ENCODE measurements around the gene STK11. TPM values are rescaled to one million over a fixed set of nuclear protein-coding genes. Genes with fewer than 3 reads are reported as not detected.

The STK11 gene
- total RNA-seq, 1 donor from 2014 or later: 104 TPM

DNA sequence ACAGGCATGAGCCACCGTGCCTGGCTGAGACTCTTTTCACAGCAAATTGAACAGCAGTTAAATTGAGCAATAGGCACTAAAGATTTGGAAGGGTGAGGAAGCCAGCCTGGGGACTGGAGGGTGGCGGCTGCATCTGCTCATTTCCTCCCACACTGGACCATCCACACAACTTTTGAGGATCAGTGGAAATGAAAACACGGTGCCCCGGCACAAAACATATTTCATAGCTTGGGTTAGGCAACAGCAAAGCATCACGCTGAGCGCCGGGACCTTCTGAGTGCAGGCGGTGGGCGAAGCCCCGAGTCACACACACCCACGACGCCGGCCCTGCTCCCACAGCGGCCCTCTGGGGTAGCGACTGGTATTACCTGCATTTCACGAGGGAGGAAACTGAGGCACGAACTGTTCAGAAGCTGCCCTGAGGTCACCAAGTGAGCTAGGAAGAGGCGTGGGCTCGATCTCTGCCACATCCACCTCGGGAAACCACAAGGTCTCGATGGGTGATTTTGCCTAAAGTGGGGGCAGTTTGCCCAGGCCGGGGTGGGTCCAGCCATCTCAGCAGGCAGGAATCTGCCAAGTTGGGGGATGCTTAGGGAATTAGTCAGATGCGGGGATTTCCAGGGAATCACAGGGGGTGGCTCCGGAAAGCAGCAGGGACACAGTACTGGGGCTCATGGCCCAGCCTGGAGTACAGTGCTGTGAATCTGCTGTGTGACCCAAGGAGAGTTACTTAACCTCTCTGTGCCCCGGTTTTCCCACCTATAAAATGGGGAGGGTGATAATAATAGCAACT is 28.1 kb upstream of the STK11 start:
- Histone ChIP-seq H3K4me3 (no peak overlapping the region), H3K36me3 (no peaks in the 10 kb centered on the region), H3K9me3 (no peaks in the 10 kb centered on the region), H3K27ac (peak overlapping the region; percentile 18 to 65), H3K4me1 (peaks cover 0 to 10% of the 10 kb centered on the region in 2 donors), H3K27me3 (no peaks in the 10 kb centered on the region)
- peak in 1 of 2 donors; percentile 85 for DNase-seq (ENCODE audit: low spot score in 2 of 2)
- TF ChIP-seq, protein P1, sequence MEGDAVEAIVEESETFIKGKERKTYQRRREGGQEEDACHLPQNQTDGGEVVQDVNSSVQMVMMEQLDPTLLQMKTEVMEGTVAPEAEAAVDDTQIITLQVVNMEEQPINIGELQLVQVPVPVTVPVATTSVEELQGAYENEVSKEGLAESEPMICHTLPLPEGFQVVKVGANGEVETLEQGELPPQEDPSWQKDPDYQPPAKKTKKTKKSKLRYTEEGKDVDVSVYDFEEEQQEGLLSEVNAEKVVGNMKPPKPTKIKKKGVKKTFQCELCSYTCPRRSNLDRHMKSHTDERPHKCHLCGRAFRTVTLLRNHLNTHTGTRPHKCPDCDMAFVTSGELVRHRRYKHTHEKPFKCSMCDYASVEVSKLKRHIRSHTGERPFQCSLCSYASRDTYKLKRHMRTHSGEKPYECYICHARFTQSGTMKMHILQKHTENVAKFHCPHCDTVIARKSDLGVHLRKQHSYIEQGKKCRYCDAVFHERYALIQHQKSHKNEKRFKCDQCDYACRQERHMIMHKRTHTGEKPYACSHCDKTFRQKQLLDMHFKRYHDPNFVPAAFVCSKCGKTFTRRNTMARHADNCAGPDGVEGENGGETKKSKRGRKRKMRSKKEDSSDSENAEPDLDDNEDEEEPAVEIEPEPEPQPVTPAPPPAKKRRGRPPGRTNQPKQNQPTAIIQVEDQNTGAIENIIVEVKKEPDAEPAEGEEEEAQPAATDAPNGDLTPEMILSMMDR (IDR thresholded peaks at IDR 0.05): no peak
- intact Hi-C loops (cut with DNase I): no loop called here

DNA sequence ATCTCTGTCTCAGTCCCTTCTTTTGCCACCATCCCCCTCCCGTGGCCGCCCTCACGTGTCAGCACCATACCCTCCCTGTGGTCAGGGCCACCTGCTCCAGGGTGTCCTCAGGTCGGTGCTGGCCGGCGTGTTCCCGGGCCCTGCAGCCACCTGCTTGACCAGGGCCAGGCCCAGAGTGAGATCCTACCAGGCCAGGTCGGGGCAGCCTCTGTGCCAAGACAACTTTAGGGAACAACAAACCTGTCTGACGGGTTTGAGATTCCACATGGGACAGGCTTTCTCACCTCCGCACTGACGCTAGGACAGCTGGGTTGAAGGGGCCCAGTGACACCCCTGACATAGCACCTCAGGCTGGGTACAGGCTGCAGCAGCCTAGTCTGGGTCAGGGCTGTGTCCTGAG is 24.0 kb upstream of the STK11 start:
- DNase-seq (ENCODE audit: low spot score in 2 of 2): no peak
- Histone ChIP-seq H3K27ac (no peak overlapping the region), H3K4me3 (no peak overlapping the region), H3K9me3 (no peaks in the 10 kb centered on the region), H3K36me3 (no peaks in the 10 kb centered on the region), H3K4me1 (peaks cover 0 to 10% of the 10 kb centered on the region in 2 donors), H3K27me3 (no peaks in the 10 kb centered on the region)
- intact Hi-C loops (cut with DNase I): no loop called here
- TF ChIP-seq, protein P1 (IDR thresholded peaks at IDR 0.05): no peak

DNA sequence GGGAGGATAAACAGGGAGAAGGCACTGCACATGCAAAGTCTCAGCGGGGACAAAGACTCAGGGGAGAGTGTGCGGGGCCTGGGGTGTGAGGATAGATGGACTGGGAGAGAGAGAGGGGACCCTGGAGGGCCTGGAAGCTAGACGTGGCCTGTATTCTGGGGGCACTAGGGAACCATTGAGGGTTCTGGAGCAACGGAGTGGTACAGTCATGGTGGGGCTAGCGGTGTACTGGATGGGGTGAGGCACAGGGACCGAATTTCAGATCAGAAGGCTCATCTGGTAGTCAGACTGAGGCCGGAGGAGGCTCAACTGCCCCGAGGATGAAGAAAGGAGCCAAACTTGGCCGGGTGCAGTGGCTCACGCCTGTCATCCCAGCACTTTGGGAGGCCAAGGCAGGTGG is 23.5 kb upstream of the STK11 start:
- DNase-seq (ENCODE audit: low spot score in 2 of 2): no peak
- Histone ChIP-seq H3K9me3 (no peaks in the 10 kb centered on the region), H3K4me3 (no peak overlapping the region), H3K36me3 (no peaks in the 10 kb centered on the region), H3K27ac (no peak overlapping the region), H3K27me3 (no peaks in the 10 kb centered on the region), H3K4me1 (peaks cover 0 to 10% of the 10 kb centered on the region in 2 donors)
- TF ChIP-seq, protein P1 (IDR thresholded peaks at IDR 0.05): no peak
- intact Hi-C loops (cut with DNase I): no loop called here

DNA sequence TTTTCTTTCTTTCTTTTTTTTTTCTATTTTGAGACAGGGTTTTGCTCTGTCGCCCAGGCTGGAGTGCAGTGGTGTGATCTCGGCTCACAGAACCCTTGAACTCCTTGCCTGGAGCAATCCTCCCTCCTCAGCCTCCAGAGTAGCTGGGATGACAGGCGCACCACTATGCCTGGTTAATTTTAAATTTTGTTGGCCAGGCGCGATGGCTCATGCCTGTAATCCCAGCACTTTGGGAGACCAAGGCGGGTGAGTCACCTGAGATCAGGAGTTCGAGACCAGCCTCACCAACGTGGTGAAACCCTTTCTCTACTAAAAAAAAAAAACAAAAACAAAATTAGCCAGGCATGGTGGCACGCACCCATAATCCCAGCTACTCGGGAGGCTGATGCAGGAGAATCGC is 22.9 kb upstream of the STK11 start:
- intact Hi-C loops (cut with DNase I): no loop called here
- no peaks in the 10 kb centered on the region for H3K9me3 ChIP-seq
- TF ChIP-seq, protein P1 (IDR thresholded peaks at IDR 0.05): no peak
- no peak overlapping the region for H3K27ac ChIP-seq
- no peaks in the 10 kb centered on the region for H3K27me3 ChIP-seq
- DNase-seq (ENCODE audit: low spot score in 2 of 2): no peak
- H3K4me1 ChIP-seq: peaks cover 0 to 10% of the 10 kb centered on the region in 2 donors
- H3K36me3 ChIP-seq: no peaks in the 10 kb centered on the region
- H3K4me3 ChIP-seq: no peak overlapping the region

DNA sequence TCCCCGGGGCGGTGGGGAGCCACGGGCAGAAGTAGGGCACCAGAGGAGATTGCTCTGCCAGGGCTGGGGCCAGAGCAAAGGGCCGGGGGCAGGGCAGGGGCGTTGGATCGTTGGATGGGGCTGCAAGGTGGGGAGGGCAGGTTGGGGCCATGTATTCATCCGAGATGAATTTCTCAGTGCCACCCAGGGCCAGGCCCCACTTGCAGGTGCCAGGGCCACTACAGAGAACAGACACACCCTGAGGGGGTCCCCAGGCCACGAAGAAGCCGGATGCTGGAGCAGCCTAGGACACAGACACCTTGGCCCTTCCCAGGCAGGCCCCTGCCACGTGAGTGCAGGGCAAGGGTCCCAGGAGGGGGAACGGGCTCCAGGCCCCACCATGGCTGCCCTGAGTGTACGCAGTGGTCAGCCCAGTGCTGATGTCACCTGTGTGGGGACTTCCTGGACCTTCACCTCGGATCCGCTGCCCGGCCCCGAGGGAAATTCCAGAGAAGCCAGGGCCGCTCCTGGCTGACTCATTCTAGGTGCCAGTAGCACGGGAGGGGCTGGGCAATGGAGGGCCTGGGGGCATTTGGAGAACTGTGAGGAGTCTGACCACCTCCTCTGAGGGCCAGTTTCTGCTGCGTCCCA is 21.9 kb upstream of the STK11 start:
- Histone ChIP-seq H3K4me3 (no peak overlapping the region), H3K27me3 (no peaks in the 10 kb centered on the region), H3K9me3 (no peaks in the 10 kb centered on the region), H3K27ac (no peak overlapping the region), H3K36me3 (no peaks in the 10 kb centered on the region), H3K4me1 (peaks cover 0 to 7% of the 10 kb centered on the region in 2 donors)
- TF ChIP-seq, protein P1 (IDR thresholded peaks at IDR 0.05): no peak
- DNase-seq (ENCODE audit: low spot score in 2 of 2): no peak
- intact Hi-C loops (cut with DNase I): no loop called here

Data from ascending aorta (tissue), 2 donors.